Thyroid gland (tissue), 4 donors: ENCODE results near the gene FLNA. TPM values are rescaled to one million over a fixed set of nuclear protein-coding genes. Genes with fewer than 3 reads are reported as not detected.
A peak's percentile ranks its signal among the peaks of the same experiment; 100 is the strongest.

Experiments used
- DNase-seq, 2 donors: peaks; one replicate each; pipeline ENCODE4 v3.0.0-alpha.2; 2019
- H3K27ac ChIP-seq, 3 donors: fragments of 200-600 bp; sonication (generic); 1 replicate in 2 of 3; 2 replicates in 1 of 3; pipeline ENCODE4 v1.5.1; 2016 to 2019; ENCODE audit warnings: mild to moderate bottlenecking in 1 of 3, moderate library complexity in 1 of 3
- H3K27me3 ChIP-seq: fragments of 200-600 bp; sonication (generic); one replicate; pipeline ENCODE4 v1.5.1; 2019
- H3K36me3 ChIP-seq, 2 donors: fragments of 200-600 bp; sonication (generic); one replicate each; pipeline ENCODE4 v1.5.1; 2016 to 2019
- H3K4me1 ChIP-seq, 2 donors: fragments of 200-600 bp; sonication (generic); one replicate each; pipeline ENCODE4 v1.5.1; 2017 to 2019
- H3K4me3 ChIP-seq, 3 donors: fragments of 200-600 bp; sonication (generic); replicated peaks in 1 of 3; 1 replicate in 2 of 3; 2 replicates in 1 of 3; pipeline ENCODE4 v1.5.1; 2016; ENCODE audit warnings: mild to moderate bottlenecking in 1 of 3
- H3K9me3 ChIP-seq: fragments of 200-600 bp; sonication (generic); one replicate; pipeline ENCODE4 v1.5.1; 2017
- CTCF ChIP-seq, 6 experiments: fragments of 200-600 bp in 3 of 6; fragments of 450-650 bp in 3 of 6; sonication (generic) in 3 of 6; IDR thresholded peaks; one replicate each; pipeline ENCODE4 v1.5.1; 2016 to 2019; ENCODE audit warnings: antibody characterized with exemption in 6 of 6, mild to moderate bottlenecking in 2 of 6, inconsistent platforms in 1 of 6, moderate library complexity in 1 of 6
- POLR2A ChIP-seq, 2 donors: fragments of 450-650 bp; IDR thresholded peaks; one replicate each; pipeline ENCODE4 v1.6.1; 2017; ENCODE audit warnings: antibody characterized with exemption in 2 of 2, mild to moderate bottlenecking in 2 of 2, moderate library complexity in 1 of 2
- WGBS, 2 donors: methylation state at CpG; one replicate each; pipeline ENCODE4 v1.1.5; 2017; 5-methylcytosine and 5-hydroxymethylcytosine counted together
- intact Hi-C: fragments of 100-400 bp; cut with DNase I; formaldehyde crosslinking; loops from one replicate; pipeline ENCODE4 v1.15.1; 2023
- total RNA-seq, 4 donors: library from RNA; depleted of rRNA; stranded (reverse); fragments of >200 nt; gene quantifications; one replicate each; pipeline ENCODE4 v1.2.3, GENCODE V29; 2016

FLNA gene
- total RNA-seq, 4 donors from 2014 or later, result 143 to 553 (median 291) TPM

- Histone ChIP-seq H3K27ac (no peak overlapping the region), H3K4me3 (no peak overlapping the region), H3K27me3 (no peaks in the 10 kb centered on the region), H3K4me1 (peaks cover 4 to 24% of the 10 kb centered on the region in 2 donors), H3K36me3 (no peaks in the 10 kb centered on the region), H3K9me3 (no peaks in the 10 kb centered on the region)
- intact Hi-C loops, result no loop called here
- TF ChIP-seq CTCF (IDR thresholded peaks at IDR 0.05) (no peak), POLR2A (IDR thresholded peaks at IDR 0.05) (no peak)
- DNase-seq, result peak; percentile 41
- 33 to 38% methylated on average over 8 to 9 of the region's 11 CpGs for WGBS, 2 donors
Observed at GRCh38 chrX:154327038-154327820, 47.2 kb downstream of the FLNA start.

DNA sequence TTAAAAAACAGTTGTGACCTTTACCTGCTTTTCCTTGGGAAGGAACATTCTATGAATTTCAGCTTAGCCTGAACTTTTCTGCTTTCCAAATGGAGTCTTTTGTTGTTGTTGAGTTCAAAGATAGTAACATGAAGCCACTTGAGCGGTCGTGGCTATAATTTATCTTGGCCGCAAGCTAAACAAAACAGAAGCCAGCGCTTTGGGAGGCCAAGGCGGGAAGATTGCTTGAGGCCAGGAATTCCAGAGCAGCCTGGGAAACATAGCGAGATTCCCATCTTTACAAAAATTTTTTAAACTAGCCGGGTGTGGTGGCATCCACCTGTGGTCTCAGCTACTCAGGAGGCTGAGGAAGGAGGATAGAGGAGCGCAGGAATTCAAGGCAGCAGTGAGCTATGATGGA lies 48.9 kb downstream of the FLNA start:
- intact Hi-C loops, result no loop called here
- Histone ChIP-seq H3K36me3 (no peaks in the 10 kb centered on the region), H3K27me3 (no peaks in the 10 kb centered on the region), H3K9me3 (no peaks in the 10 kb centered on the region), H3K4me3 (no peak overlapping the region), H3K4me1 (peaks cover 4 to 24% of the 10 kb centered on the region in 2 donors), H3K27ac (no peak overlapping the region)
- TF ChIP-seq POLR2A (IDR thresholded peaks at IDR 0.05), result no peak
- TF ChIP-seq CTCF (IDR thresholded peaks at IDR 0.05), result no peak
- WGBS, 2 donors, result 35 to 36% methylated on average over 8 of the region's 8 CpGs
- peak; percentile 26 to 33 for DNase-seq

- peaks cover 4 to 24% of the 10 kb centered on the region in 2 donors for H3K4me1 ChIP-seq
- H3K27me3 ChIP-seq, result no peaks in the 10 kb centered on the region
- TF ChIP-seq POLR2A (IDR thresholded peaks at IDR 0.05) (no peak), CTCF (IDR thresholded peaks at IDR 0.05) (no peak)
- 80 to 81% methylated on average over 1 to 3 of the region's 7 CpGs for WGBS, 2 donors
- intact Hi-C loops, result no loop called here
- no peaks in the 10 kb centered on the region for H3K9me3 ChIP-seq
- no peak for DNase-seq
- H3K36me3 ChIP-seq, result no peaks in the 10 kb centered on the region
- H3K27ac ChIP-seq, result no peak overlapping the region
- no peak overlapping the region for H3K4me3 ChIP-seq
Observed at GRCh38 chrX:154323537-154323936, 50.9 kb downstream of the FLNA start.

- intact Hi-C loops, result no loop called here
- no peaks in the 10 kb centered on the region for H3K27me3 ChIP-seq
- 86 to 87% methylated on average over 5 to 9 of the region's 10 CpGs for WGBS, 2 donors
- H3K4me1 ChIP-seq, result peaks cover 4 to 24% of the 10 kb centered on the region in 2 donors
- no peak overlapping the region for H3K4me3 ChIP-seq
- H3K9me3 ChIP-seq, result no peaks in the 10 kb centered on the region
- TF ChIP-seq POLR2A (IDR thresholded peaks at IDR 0.05), result no peak
- TF ChIP-seq CTCF (IDR thresholded peaks at IDR 0.05), result no peak
- H3K36me3 ChIP-seq, result no peaks in the 10 kb centered on the region
- no peak for DNase-seq
- no peak overlapping the region for H3K27ac ChIP-seq
Observed at GRCh38 chrX:154322890-154323289, 51.5 kb downstream of the FLNA start.

DNA sequence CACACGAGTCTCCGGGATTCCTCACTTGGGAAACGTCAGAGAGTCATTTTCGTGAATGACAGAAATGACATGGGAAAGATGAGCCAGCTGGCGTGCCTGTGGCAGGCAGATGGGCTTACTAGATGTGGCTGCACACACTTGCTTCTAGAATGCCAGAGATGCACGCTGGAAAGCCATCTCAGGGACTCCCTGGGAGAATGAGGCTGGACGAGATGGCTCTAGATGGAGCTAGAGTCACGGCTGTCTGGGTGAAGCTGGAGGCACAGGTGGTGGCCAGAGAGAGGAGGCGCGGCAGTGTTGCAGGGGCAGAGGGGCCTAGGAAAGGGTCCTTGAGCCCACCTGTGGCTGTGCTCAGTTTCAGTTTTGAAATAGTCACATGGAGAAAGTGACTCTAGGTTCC lies 52.8 kb downstream of the FLNA start:
- no peaks in the 10 kb centered on the region for H3K9me3 ChIP-seq
- WGBS, 2 donors, result 64% methylated on average over 10 of the region's 10 CpGs
- H3K4me1 ChIP-seq, result peaks cover 0 to 13% of the 10 kb centered on the region in 2 donors
- no peaks in the 10 kb centered on the region for H3K27me3 ChIP-seq
- TF ChIP-seq POLR2A (IDR thresholded peaks at IDR 0.05) (no peak), CTCF (IDR thresholded peaks at IDR 0.05) (no peak)
- intact Hi-C loops, result no loop called here
- H3K36me3 ChIP-seq, result no peaks in the 10 kb centered on the region
- no peak overlapping the region for H3K4me3 ChIP-seq
- DNase-seq, result no peak
- H3K27ac ChIP-seq, result no peak overlapping the region
